ENCODE data around the gene URI1.
A peak's percentile ranks its signal among the peaks of the same experiment; 100 is the strongest.

Gene URI1

DNA sequence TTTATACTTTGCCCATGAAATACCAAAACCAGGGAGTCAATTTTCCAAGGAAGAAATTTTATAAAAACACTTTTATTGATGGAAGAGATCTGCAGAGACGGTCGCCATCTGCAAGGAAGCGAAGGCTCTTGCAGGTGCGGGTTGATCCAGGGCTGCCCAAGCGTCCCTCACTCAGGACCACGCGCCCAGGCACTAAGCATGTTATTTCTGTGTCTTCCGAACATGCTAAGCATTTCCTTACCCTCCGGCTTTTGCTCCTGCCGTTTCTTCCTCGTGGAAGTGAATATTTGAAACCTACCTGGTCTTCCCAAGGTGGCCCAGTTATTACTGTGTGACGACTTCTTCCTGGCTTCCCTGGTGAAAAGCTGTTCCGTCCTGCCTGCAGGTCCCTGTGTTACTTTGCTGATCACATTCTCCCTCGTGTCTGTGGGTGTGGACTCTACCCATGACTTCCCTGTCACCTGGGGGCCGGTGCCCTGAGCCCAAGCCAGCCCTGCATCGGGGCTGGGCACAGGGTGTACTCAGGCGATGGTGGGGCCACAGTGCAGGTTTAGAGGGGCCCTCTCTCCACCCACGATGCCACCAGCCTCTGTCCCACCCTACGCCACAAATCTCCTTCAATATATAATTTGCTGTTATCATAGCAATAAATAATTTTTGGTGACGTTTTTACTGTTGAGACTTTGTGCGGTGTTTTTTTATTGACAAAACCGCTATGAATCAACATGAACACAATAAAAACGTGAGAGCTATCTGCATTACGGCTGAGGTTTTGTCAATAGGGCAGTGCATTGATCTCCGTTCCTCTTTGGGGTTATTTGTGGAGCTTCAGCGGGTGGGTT, 119.4 kb downstream of the URI1 start:
- ChIA-PET CTCF (interaction anchor here (0.6 to 1.3 kb wide), 4 partner anchors 194 to 769 kb away, joined by 3 to 7 read pairs (median 6); no protein-coding TSS in a partner anchor), POLR2A (interaction anchor here (0.6 kb wide), 1 partner anchor 213 kb away, joined by 4 read pairs; no protein-coding TSS in a partner anchor)
- H3K36me3 ChIP-seq (ENCODE audit: control insufficient read depth in 2 of 2, insufficient read depth in 1 of 2, low read length in 2 of 2): peaks cover 0 to 3% of the 10 kb centered on the region in 2 experiments; a peak in 2 of 3 replicates
- peaks cover 11% of the 10 kb centered on the region for H3K4me1 ChIP-seq (ENCODE audit: control insufficient read depth, insufficient read depth, low read length)
- peak overlapping the region; percentile 48; the same call in 1 of the 2 replicates for H3K27ac ChIP-seq (ENCODE audit: extremely low read depth, low read depth, low read length)
- no peaks in the 10 kb centered on the region; the same call in 1 of the 2 replicates for H3K9me3 ChIP-seq (ENCODE audit: control insufficient read depth, insufficient read depth, low read depth, low read length)
- H3K4me3 ChIP-seq (ENCODE audit: low read depth, low read length): no peak overlapping the region
- TF ChIP-seq ZFP3 (tag by site-specific recombination; IDR thresholded peaks at IDR 0.05; ENCODE audit: low read depth): no peak
- no peak for TF ChIP-seq ZNF366 (tag by site-specific recombination; conservative IDR thresholded peaks at IDR 0.05)
- no peak for TF ChIP-seq ZNF157 (tag by site-specific recombination; IDR thresholded peaks at IDR 0.05)
- no peak for TF ChIP-seq ZNF660 (tag by site-specific recombination; IDR thresholded peaks at IDR 0.05)
- TF ChIP-seq ZNF596 (tag by site-specific recombination; IDR thresholded peaks at IDR 0.05): no peak
- no peak for TF ChIP-seq ZNF266 (tag by site-specific recombination; IDR thresholded peaks at IDR 0.05; ENCODE audit: low read depth)
- TF ChIP-seq ZBTB20 (tag by site-specific recombination; IDR thresholded peaks at IDR 0.05): no peak
- TF ChIP-seq ZNF223 (tag by site-specific recombination; IDR thresholded peaks at IDR 0.05): peak; percentile 45; the same call in 1 of the 2 replicates
- TF ChIP-seq, protein P1, sequence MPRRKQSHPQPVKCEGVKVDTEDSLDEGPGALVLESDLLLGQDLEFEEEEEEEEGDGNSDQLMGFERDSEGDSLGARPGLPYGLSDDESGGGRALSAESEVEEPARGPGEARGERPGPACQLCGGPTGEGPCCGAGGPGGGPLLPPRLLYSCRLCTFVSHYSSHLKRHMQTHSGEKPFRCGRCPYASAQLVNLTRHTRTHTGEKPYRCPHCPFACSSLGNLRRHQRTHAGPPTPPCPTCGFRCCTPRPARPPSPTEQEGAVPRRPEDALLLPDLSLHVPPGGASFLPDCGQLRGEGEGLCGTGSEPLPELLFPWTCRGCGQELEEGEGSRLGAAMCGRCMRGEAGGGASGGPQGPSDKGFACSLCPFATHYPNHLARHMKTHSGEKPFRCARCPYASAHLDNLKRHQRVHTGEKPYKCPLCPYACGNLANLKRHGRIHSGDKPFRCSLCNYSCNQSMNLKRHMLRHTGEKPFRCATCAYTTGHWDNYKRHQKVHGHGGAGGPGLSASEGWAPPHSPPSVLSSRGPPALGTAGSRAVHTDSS (tag by site-specific recombination; IDR thresholded peaks at IDR 0.05): no peak
- no peak for TF ChIP-seq ZNF776 (tag by site-specific recombination; IDR thresholded peaks at IDR 0.05; ENCODE audit: borderline replicate concordance)
- TF ChIP-seq ZFHX2 (tag by site-specific recombination; conservative IDR thresholded peaks at IDR 0.05): peak; percentile 60
- TF ChIP-seq, protein P2, sequence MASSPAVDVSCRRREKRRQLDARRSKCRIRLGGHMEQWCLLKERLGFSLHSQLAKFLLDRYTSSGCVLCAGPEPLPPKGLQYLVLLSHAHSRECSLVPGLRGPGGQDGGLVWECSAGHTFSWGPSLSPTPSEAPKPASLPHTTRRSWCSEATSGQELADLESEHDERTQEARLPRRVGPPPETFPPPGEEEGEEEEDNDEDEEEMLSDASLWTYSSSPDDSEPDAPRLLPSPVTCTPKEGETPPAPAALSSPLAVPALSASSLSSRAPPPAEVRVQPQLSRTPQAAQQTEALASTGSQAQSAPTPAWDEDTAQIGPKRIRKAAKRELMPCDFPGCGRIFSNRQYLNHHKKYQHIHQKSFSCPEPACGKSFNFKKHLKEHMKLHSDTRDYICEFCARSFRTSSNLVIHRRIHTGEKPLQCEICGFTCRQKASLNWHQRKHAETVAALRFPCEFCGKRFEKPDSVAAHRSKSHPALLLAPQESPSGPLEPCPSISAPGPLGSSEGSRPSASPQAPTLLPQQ (tag by site-specific recombination; IDR thresholded peaks at IDR 0.05): no peak; the same call in 1 of the 2 replicates
- no peak for TF ChIP-seq EGR2 (tag by site-specific recombination; IDR thresholded peaks at IDR 0.05; ENCODE audit: low read depth)
- TF ChIP-seq IKZF3 (tag by site-specific recombination; IDR thresholded peaks at IDR 0.05): 0 out of 2 replicates have a peak, but pooled peaks have one; percentile 1
- TF ChIP-seq, protein P3, sequence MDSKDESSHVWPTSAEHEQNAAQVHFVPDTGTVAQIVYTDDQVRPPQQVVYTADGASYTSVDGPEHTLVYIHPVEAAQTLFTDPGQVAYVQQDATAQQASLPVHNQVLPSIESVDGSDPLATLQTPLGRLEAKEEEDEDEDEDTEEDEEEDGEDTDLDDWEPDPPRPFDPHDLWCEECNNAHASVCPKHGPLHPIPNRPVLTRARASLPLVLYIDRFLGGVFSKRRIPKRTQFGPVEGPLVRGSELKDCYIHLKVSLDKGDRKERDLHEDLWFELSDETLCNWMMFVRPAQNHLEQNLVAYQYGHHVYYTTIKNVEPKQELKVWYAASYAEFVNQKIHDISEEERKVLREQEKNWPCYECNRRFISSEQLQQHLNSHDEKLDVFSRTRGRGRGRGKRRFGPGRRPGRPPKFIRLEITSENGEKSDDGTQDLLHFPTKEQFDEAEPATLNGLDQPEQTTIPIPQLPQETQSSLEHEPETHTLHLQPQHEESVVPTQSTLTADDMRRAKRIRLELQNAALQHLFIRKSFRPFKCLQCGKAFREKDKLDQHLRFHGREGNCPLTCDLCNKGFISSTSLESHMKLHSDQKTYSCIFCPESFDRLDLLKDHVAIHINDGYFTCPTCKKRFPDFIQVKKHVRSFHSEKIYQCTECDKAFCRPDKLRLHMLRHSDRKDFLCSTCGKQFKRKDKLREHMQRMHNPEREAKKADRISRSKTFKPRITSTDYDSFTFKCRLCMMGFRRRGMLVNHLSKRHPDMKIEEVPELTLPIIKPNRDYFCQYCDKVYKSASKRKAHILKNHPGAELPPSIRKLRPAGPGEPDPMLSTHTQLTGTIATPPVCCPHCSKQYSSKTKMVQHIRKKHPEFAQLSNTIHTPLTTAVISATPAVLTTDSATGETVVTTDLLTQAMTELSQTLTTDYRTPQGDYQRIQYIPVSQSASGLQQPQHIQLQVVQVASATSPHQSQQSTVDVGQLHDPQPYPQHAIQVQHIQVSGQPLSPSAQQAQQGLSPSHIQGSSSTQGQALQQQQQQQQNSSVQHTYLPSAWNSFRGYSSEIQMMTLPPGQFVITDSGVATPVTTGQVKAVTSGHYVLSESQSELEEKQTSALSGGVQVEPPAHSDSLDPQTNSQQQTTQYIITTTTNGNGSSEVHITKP (tag by site-specific recombination; IDR thresholded peaks at IDR 0.05): no peak
- TF ChIP-seq, protein P4, sequence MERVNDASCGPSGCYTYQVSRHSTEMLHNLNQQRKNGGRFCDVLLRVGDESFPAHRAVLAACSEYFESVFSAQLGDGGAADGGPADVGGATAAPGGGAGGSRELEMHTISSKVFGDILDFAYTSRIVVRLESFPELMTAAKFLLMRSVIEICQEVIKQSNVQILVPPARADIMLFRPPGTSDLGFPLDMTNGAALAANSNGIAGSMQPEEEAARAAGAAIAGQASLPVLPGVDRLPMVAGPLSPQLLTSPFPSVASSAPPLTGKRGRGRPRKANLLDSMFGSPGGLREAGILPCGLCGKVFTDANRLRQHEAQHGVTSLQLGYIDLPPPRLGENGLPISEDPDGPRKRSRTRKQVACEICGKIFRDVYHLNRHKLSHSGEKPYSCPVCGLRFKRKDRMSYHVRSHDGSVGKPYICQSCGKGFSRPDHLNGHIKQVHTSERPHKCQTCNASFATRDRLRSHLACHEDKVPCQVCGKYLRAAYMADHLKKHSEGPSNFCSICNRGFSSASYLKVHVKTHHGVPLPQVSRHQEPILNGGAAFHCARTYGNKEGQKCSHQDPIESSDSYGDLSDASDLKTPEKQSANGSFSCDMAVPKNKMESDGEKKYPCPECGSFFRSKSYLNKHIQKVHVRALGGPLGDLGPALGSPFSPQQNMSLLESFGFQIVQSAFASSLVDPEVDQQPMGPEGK (tag by site-specific recombination; IDR thresholded peaks at IDR 0.05): no peak
- TF ChIP-seq ZNF341 (tag by site-specific recombination; IDR thresholded peaks at IDR 0.05; ENCODE audit: low read depth): peak; percentile 7; the same call in 1 of the 2 replicates
- TF ChIP-seq, protein P5, sequence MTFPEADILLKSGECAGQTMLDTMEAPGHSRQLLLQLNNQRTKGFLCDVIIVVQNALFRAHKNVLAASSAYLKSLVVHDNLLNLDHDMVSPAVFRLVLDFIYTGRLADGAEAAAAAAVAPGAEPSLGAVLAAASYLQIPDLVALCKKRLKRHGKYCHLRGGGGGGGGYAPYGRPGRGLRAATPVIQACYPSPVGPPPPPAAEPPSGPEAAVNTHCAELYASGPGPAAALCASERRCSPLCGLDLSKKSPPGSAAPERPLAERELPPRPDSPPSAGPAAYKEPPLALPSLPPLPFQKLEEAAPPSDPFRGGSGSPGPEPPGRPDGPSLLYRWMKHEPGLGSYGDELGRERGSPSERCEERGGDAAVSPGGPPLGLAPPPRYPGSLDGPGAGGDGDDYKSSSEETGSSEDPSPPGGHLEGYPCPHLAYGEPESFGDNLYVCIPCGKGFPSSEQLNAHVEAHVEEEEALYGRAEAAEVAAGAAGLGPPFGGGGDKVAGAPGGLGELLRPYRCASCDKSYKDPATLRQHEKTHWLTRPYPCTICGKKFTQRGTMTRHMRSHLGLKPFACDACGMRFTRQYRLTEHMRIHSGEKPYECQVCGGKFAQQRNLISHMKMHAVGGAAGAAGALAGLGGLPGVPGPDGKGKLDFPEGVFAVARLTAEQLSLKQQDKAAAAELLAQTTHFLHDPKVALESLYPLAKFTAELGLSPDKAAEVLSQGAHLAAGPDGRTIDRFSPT (tag by site-specific recombination; IDR thresholded peaks at IDR 0.05): no peak; the same call in 1 of the 2 replicates
- no peak for TF ChIP-seq SETDB1 (IDR thresholded peaks at IDR 0.05; ENCODE audit: insufficient read length, low read length)
- TF ChIP-seq ZNF335 (tag by site-specific recombination; conservative IDR thresholded peaks at IDR 0.05): peak; percentile 66
- TF ChIP-seq SCRT1 (tag by site-specific recombination; IDR thresholded peaks at IDR 0.05; ENCODE audit: borderline replicate concordance): no peak
- no peak for TF ChIP-seq ZNF658 (tag by site-specific recombination; IDR thresholded peaks at IDR 0.05)
- no peak for TF ChIP-seq ZNF423 (tag by site-specific recombination; IDR thresholded peaks at IDR 0.05)
- TF ChIP-seq, protein P6, sequence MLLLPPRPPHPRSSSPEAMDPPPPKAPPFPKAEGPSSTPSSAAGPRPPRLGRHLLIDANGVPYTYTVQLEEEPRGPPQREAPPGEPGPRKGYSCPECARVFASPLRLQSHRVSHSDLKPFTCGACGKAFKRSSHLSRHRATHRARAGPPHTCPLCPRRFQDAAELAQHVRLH (tag by site-specific recombination; IDR thresholded peaks at IDR 0.05): peak; percentile 32; the same call in 1 of the 2 replicates
- TF ChIP-seq KLF10 (tag by site-specific recombination; IDR thresholded peaks at IDR 0.05): no peak
- 0 out of 2 replicates have a peak, but pooled peaks have one; percentile 47 for TF ChIP-seq ZEB2 (tag by site-specific recombination; IDR thresholded peaks at IDR 0.05)

All from HEK293 (cell line).